Stromal cell of bone marrow (primary cell): Measurements from ENCODE around the gene PPP1R3D.
A peak's percentile ranks its signal among the peaks of the same experiment; 100 is the strongest.
"Not testable (repeated sequence)": the region's sequence is repeated elsewhere in the genome, so short reads cannot be mapped to it uniquely, and the experiment has no call there.

Source experiments
- DNase-seq: peaks from one replicate; pipeline ENCODE4 v3.0.0-alpha.2; 2012; ENCODE audit warnings: low read depth

The PPP1R3D gene, protein sequence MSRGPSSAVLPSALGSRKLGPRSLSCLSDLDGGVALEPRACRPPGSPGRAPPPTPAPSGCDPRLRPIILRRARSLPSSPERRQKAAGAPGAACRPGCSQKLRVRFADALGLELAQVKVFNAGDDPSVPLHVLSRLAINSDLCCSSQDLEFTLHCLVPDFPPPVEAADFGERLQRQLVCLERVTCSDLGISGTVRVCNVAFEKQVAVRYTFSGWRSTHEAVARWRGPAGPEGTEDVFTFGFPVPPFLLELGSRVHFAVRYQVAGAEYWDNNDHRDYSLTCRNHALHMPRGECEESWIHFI

DNA sequence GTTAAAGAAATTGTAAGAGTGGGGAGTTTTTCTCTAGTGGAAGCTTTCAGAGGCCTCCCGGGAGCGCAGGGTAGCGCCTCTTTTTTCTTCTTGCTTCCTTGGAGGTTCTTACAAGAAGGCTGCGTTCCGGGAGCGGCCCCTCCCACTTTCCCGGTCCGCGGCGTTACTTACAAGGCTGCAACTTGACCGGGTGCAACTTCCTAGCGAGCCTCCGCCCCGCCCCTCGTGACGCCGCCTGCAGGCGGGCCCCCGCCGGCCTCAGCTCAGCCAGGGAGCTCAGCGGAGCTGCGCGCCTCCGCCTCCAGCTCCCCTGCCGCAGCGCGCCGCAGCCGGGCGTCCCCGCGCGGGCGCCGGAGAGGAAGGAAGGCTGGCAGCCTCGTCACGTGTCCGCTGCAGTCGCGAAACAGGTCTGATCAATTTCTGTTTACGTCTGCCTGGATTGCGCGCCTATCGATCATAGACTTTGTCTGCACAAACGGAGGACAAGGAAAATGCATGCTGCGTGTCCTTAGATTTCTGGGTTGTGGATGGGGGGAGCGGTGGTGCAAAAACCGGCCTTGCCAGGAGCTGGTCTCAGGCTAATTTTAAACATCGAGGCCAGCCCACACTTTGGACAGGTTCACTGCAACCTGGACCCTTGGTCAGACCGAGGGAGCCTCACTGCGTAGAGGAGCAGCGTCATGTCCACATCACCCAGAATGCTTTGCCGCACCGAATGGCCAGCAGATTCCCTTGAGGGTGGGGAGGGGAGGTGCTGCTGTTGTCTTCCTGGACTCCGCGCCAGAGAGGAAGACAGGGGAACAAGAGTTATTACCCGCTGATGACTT lies at the start of gene PPP1R3D, which contains the start of gene FAM217B:
PPP1R3D (minus strand) TSS at position 177 of the 827 bp plus-strand sequence. CDS start 374 bp downstream, outside the sequence.
FAM217B (plus strand) TSS at position 261 of the 827 bp plus-strand sequence. CDS start 3,555 bp downstream, outside the sequence.
- DNase-seq, result peak; percentile 93

DNA sequence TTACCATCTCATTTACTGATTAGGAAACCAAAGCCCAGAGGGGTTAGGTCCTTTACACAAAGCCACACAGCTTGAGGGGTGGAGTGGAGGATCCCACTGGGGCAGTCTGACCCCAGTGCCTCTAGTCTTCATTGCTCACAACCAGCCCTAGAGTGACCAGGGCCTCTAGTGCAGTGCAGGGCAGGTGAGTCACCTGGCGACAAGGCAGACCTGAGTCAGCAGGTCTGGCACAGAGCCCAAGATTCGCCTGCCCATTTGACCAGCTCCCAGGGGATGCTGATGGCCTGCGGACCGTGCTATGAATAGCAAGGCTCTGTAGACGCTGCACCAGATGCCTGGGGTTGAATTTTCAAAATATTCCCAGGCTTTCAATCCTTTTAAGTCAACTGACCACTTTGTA lies 48.0 kb upstream of the PPP1R3D start:
- DNase-seq, result no peak

DNA sequence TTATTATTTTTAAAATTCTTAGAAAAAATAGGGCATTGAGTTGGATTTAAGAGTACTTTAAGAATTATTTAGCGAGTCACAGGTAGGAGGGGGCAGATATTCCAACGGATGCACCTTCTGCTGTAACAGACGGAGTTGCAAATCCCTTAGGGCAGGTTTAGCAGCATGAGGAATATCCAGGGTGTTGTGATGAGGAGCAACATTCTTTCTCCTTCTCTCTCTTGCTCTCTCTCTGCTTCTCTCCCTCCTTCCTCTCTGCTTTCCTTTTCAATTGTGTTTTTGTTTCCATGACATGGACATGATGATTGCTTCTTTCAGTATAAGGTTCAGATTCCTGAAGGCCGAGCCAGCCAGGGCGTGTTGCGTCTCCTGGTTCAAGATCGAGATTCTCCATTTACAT lies 47.0 kb upstream of the PPP1R3D start:
- no peak for DNase-seq

DNA sequence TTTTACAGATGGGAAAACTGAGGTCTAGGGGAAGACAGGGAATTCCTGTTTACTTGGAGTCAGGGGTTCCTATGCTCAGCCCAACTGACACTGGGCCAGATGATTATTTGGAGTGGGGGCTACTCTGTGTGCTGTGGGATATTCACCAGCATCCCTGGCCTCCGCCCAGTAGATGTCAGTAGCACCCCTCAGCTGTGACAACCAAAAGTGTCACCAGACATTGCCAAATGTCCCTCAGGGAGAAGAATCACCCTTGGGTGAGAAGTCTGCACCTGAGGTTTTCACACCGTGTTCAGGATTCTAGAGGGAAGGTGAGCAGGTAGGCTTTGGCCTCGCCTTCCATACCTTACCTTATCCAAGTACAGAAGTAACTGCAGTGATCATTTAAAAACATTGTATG lies 45.8 kb upstream of the PPP1R3D start:
- DNase-seq, result no peak

DNA sequence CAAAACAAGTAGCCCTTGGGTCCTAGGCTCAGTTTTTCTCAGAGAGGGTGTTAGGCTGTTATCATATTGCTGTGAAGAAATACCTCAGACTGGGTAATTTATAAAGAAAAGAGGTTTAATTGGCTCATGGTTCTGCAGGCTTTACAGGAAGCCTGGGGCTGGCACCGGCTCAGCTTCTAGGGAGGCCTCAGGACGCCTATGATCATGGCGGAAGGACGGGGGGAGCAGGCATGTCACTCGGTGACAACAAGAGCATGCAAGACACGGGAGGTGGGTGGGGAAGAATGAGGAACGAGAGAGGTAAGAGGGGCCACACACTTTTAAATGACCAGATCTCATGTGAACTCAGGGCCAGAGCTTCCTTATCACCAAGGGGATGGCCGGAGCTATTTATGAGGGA lies 45.1 kb upstream of the PPP1R3D start:
- DNase-seq, result no peak

DNA sequence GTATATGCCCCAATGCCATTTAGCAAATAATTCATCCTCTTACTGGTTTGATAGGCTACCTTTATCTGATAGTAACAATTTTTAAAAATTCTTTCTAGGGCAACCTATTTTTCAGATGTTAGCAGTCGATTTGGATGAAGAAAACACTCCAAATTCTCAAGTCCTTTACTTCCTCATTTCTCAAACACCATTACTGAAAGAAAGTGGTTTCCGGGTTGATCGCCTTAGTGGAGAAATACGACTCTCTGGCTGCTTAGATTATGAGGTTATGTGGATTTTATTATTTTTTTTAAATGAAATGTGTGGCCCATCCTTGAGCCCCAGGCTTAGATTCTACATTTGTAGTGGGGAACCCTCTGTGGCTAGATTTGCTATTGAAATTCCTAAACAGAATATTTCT lies 44.4 kb upstream of the PPP1R3D start:
- no peak for DNase-seq

DNA sequence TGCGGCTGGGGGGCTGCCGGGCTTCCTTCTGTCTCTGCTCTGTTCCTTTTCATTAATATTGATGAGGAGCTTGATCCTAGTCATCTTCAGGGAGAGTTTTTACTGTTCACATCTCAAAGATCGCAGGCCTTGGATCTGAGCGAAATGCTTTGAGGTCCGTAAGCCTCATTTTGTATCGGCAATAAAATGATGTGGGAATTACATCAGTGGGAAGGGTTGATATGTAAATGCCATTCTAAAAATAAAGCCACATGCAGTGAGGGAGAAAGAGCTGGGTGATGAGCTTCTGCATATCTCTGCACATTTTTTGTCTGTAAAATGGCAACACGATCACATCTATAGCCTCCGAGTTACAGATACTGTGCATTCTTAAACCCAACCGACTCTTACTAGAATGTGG lies 43.0 kb upstream of the PPP1R3D start:
- DNase-seq, result no peak

DNA sequence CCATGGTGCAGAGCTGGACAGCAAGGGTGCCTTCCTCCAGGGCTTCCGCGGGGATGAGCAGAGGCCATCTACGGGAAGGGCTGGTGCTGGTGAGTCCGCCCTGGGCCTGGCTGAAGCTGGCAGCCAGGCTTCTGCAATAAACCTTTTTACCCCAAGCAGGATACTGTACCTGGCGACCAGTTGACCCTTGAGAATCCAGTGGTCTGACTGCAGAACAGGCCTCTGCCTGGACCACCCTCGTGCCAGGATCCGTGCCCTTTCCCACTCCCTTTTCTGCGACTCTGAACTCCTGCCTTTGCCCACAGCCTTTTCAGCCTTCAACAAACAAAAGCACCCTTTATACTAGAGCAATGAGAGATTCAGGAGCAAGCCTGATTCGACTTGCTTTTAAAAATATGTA lies 37.0 kb upstream of the PPP1R3D start:
- no peak for DNase-seq

DNA sequence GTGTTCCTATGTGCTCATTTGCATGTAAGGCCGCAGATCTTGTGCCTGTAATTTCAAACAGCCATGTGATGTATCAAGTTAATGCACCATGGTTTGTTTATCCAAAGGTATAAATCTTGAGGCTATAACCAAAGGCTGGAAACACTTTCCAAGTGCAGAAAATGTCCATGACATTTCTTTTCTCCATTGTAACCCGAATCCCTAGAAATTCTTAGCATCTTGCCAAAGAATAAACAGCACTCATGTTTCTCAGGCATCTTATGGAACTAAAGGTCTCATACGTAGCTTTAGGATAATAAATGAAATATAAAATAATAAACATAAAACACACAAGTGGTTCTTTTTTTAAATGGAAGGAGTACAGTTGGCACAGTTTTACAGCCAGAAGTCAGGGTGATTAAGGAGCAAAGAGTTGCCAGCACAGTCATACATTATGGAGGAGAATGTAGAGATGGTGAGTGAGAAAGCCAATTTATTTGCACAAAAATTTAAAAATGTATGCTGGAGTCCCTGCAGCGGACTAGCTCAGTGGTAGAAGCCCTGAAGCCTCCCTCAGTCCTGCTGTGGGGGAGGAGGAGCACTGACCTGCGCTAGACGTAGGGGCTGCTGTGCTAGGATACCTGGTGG lies 36.2 kb upstream of the PPP1R3D start:
- no peak for DNase-seq

DNA sequence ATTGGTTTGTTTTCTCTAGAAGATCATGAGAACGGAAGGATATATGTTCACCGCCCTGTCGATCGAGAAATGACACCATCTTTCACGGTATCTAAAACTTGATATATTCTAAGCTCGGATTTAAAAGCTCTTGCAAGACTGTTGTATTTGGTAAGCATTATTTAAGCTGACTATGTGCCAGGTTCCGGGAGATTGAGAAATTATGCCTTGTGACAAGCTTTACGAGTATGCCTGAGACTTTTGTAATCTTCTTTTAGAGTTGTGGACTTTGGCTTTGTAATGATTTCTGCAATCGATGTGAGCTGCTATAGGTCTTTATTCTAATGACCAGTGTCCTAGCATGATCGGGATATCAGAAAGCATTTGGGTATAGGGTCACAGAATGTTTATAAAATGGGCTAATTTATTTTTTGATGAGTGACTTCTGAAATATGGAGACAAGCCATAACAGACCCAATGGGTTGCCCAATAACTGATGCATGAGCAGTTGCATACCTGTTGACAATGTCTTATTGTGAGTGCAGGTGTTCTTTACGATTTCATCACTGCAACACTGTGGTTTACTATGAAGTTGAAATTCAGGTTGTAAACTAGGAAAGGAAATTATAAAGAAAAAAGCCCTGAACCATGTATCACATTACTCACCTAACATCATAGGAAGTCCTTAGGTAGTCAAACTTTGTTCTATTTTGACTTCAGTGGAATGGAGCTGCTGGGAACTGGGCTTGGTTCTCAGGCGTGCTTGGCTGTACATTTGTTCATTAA lies 32.1 kb upstream of the PPP1R3D start:
- DNase-seq, result no peak

DNA sequence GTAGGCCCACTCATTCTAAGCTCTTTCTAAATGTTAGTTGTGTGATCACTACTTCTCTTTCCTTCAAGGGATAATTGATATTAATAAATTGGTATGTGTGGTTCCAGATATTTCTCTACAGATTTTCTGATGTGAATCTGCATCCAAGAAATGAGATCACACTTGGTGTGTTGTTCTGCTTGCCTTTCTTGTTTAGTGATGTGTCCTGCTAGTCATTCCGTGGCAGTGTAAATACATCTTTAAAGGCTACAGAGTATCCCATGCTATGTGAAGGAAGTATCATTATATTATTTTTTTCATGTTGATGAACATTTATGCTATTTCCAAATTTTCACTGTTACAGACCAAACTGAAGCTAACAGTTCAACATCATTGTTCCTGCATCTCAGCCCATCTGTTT lies 31.3 kb upstream of the PPP1R3D start:
- no peak for DNase-seq

DNA sequence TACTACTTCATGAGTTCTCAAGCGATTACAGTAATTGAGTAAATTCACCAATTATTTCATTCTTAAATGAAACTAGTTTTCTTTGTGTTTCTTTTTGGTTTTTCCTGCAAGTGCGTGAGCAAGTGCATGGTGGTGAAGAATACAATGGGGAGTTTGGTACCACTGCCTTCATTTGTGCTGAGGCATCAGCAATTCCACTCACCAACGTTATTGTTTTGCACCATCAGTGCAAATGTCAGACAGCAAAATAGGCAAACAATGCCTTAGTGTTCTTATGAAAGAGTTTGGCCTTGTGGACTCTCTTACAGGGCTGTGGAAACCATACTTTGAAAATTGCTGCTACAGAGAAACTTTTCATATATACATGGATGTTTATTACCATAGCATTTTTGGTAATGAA lies 26.3 kb upstream of the PPP1R3D start:
- no peak for DNase-seq

DNA sequence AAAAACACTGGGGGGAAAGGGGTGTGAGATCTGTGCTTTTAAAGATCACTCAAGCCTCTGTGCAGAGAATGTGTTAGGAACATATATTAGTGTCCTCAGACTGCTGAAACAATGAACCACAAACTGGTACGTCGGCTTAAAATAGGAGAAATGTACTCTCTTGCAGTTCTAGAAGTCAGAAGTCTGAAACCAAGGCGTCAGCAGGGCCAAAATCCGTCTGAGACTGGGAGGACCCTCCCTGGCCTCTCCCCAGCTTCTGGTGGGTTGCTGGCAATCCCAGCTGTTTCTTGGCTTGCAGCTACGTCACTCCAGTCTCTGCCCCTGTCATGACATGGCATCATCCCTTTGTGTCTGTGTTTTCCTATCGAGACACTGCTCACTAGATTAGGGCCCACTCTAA lies 22.1 kb upstream of the PPP1R3D start:
- no peak for DNase-seq

DNA sequence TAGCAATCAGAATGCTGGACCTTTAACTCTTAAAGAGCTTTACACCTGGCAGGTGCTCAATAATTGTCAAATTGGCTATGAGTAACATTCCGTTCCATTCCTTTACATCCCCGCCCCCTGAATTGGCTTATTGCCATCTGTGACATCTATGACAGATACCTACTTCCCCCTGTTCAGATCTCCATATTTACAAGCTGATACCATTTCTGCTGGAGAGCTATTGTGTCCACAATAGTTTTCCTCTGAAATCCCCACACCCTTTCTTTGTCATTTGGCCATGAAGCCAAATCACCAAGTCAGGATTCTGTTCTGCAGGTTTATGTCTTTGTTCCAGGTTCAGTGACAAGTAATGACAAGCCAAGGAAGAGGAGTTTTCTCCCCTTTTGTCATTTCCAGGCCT lies 21.3 kb upstream of the PPP1R3D start:
- no peak for DNase-seq

DNA sequence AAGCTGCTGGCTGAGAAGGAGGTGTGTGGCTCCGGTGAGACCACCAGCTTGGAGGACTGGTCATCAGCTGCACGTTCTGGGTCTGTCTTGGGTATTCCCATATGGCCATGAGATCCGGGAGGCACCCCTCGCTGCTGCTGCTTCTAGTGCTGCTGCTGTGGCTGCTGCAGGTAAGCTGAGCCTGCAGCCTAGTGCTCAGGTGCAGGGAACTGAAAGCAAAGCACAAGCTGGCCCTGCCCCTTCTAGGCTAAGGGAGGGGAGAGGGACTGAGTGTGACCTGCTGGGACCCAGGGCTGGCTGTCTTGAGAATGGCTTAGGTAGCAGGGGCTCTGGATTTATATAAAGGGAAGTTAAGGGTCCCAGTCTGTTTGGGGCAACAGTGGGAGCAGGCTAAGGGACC lies 18.5 kb upstream of the PPP1R3D start:
- no peak for DNase-seq

DNA sequence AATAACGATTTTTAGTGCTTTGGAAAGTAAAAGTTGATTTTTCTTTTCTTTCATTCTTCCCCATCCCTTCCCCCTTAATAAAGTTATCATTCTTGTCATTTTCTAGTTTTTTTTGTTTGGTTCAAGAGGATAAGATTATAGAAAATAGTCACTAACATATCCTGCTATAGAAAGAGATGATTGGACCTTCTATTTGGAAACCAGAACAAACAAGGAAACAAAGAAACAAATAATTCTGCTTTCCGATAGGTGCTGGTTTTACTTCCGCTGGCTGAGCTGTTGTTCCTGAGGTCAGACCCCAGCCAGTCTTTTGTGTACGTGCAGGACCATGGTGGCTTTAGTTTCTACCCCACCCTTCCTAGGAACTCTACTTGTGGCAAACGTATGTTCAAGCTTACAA lies 18.0 kb upstream of the PPP1R3D start, which contains the start of gene CDH26:
CDH26 (plus strand) TSS at position 301 of the 400 bp plus-strand sequence. CDS start 304 bp downstream, outside the sequence.
- DNase-seq, result no peak

DNA sequence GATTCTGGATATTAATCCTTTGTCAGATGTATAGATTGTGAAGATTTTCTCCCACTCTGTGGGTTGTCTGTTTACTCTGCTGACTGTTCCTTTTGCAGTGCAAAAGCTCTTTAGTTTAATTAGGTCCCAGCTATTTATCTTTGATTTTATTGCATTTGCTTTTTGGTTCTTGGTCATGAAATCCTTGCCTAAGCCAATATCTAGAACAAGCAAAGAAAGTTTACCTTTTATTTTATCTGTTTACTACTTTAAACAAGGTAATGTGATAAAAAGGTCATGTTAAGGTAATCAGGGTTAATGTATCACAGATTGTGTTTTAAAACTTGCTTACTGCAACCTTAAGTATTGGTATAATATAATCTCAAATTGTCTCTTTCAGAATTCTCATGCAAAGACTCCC lies 17.5 kb upstream of the PPP1R3D start:
- DNase-seq, result not testable (repeated sequence)

DNA sequence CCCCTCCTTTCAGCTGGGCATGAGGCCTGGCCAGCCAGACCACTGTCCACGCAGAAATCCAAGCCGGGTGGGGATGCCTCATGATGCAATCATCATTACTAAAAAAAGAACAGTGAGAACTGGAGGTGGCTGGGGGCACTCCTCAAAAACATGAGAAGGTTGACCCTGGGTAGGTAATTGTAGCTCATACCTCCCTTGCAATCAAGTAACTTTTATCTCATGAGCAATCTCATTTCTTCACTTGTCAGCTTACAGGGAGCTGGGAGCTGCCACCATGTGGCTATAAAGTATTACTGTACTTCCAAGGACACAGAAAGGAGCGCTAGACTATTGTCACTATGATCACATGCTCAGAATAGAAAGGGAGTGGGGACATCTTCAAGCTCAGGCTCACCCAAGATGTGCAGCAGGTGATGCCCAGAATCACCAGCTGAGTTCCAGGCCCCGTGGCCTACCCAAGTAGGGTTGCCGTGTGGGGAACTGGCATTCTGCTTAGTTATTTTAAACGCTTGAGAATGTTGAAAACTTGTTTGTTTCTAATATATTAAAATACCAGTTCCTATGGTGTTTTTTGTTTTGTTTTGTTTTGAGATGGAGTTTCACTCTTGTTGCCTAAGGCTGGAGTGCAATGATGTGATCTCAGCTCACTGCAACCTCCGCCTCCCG lies 15.2 kb upstream of the PPP1R3D start:
- DNase-seq, result no peak

DNA sequence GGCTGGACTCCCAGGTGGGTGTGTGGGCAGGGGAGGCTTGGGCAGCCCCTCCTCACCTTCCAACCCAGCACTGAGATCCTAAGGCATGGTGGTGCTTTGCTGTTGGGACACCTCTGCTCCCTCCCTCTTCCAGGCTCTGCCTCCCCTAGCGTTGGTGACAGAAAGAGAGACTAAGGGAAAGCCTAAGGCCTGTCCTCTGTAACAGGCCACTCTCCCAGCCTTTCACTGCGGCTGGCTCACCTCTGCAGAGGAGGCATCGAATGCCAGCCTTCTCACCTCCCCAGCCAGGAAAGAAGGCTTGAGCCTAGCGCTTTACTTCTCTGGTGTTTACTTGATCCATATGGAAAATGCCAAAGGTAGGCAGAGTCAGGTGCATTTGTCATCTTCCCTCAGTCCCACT lies 14.6 kb upstream of the PPP1R3D start:
- DNase-seq, result no peak

DNA sequence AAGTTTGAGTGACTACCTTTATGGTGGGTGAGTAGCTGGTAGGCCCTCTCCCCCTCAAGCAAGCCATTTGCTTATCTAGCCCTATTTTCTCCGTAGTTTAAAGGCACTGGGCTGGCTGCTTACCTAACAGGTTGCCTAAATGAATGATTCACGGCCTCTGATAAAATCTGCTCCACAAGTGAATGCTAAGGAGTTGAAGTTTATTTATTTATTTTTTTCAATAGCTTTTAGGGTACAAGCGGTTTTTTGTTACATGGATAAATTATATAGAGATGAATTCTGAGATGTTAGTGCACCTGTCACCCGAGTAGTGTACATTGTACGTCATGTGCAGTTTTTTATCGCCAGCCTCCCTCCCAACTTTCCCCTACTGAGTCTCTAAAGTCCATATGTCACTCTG lies 9.8 kb upstream of the PPP1R3D start:
- DNase-seq, result no peak
